HG02610 (cell line): ENCODE data around the gene LRCH4.
"Not testable (repeated sequence)": the region's sequence is repeated elsewhere in the genome, so short reads cannot be mapped to it uniquely, and the experiment has no call there.

Experiments used
- ATAC-seq: cut with Tn5 transposase; IDR thresholded peaks from one replicate; pipeline ENCODE4 v1.9.1; 2021; ENCODE audit warnings: mild to moderate bottlenecking, moderate library complexity; ENCODE audit not compliant: unreplicated experiment

LRCH4 gene

GRCh38 chr7:100568176-100568895 is 17.6 kb downstream of the LRCH4 start:
- ATAC-seq = no peak

GRCh38 chr7:100567751-100568175 is 18.2 kb downstream of the LRCH4 start:
- no peak for ATAC-seq

DNA sequence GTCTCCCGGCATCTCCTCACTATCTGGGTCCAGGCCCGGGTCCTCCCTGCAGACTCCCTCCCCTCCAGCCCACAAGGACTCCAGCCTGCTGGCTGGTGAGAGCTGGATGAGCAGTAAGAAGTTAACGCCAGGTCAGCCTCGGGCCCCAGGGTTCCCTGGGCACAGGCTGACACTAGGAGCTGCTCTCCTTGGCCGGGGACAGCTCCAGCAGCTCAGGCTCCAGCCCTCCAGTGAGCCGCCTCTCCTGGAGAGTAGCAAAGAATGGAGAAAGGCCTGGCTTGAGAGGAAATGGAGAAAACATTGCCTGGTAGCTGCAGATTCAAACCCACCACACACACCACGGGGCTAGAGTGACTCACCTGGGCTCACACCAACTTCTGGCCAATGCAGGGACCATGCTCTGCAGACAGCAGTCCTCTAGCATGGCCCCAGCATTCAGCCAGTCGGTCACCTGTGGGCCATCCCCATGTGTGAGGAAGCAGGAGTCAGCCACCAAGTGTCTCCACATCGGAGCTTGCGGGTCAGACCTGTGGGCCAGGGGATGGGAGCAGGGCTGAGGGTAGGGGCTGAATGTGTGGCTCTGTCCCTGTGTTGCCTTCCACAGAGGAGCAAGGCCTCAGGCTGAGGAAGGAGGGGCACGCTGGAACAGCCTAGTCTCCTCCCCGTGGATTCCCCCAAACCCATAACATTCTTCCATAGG is 18.7 kb downstream of the LRCH4 start:
- ATAC-seq = no peak

GRCh38 chr7:100566018-100566531 is 19.9 kb downstream of the LRCH4 start:
- ATAC-seq = no peak

GRCh38 chr7:100565133-100565571 is 20.8 kb downstream of the LRCH4 start:
- no peak for ATAC-seq

GRCh38 chr7:100564405-100564804 is 21.5 kb downstream of the LRCH4 start:
- ATAC-seq = not testable (repeated sequence)

GRCh38 chr7:100563809-100564400 is 22.0 kb downstream of the LRCH4 start:
- ATAC-seq = peak; percentile 40

GRCh38 chr7:100563100-100563564 is 22.8 kb downstream of the LRCH4 start:
- no peak for ATAC-seq

DNA sequence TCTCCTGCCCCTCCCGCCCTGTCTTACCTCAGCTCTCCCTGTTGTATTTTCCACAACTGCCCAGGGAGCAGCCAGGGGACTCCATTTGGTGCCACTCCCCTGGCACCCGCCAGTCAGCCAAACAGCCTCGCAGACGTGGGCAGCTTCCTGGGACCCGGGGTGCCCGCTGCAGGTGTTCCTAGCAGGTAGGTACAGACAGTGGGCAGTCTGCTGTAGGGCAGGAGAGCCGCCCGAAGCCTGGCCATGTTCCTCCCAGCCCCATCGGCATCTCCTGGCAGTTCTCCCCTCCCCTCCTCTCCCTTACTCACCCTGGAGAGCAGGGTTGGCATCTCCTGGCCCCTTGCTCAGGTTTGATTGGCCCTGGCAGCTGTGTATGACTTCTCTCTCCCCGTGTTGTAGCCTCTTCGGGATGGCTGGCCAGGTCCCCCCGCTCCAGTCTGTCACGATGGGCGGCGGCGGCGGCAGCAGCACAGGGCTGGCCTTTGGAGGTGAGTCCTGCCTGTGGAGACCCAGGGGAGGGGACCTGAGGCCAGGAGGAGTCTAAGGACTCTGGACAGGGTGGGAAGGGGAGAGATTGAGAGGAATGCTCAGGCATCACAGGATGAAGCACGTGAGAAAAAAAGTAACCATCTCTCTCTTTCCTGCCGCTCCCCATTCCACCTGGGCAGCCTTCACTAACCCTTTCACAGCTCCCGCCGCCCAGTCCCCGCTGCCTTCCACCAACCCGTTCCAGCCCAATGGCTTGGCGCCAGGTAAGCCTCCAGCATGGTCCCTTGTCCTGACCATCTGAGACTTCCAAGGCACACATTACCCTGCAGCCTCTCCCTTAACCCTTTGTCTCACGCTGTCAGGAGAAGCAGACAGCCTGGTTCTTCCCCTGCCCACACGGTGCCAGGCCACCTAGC is 23.5 kb downstream of the LRCH4 start:
- ATAC-seq = no peak

DNA sequence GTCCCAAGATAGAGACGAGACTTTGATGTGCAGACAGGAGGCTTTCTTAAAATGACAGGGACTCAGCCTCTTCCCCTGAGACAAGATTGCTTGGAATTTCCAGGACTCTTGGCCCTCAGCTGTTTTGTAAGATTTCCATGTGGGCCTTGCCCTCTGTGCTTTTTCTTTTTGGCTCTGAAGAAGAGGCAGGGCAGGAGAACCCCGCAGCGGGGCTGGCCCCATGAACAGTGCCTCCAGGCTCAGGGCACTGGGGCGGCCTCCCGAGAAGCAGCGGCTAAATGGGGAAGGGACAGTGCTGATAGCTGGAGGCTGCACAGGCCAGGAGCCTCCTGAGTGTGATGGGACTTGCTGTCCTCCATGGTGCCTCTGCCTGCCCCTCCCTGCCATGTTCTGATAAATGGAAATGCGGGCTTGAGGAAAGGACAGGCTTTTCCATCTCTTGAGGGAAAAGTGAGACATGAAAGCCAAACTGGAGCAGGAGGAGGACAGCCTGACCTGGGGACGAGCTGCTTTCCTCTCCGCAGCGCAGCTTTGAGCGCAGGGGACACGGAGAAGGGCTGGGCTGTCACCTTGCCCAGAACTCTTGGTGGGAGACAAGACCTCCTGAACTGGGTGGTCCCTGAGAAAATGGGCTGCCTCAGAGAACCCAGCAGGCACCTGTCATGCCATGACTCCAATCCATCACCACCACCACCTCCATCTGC is 24.3 kb downstream of the LRCH4 start:
- ATAC-seq = no peak

- no peak for ATAC-seq
Observed at GRCh38 chr7:100559127-100559526, 26.8 kb downstream of the LRCH4 start.

DNA sequence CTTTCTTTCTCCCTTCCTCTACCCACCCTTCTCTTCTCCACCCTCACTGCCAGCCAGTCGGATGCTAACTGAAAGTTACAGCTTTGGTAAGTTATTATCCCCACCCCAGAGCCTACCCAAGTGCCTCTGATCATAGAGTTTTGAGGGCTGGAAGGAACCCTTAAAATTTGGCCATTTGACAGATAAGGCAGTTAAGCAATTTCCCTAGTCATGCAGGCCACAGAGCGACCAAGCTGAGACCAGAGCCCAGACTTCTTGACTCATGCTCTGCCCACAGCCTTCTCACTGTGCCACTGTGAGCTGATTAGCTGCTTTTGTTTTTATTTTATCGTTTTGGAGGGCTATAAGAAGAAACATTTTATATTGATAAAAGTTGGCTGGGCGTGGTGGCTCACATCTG is 29.4 kb downstream of the LRCH4 start:
- no peak for ATAC-seq

DNA sequence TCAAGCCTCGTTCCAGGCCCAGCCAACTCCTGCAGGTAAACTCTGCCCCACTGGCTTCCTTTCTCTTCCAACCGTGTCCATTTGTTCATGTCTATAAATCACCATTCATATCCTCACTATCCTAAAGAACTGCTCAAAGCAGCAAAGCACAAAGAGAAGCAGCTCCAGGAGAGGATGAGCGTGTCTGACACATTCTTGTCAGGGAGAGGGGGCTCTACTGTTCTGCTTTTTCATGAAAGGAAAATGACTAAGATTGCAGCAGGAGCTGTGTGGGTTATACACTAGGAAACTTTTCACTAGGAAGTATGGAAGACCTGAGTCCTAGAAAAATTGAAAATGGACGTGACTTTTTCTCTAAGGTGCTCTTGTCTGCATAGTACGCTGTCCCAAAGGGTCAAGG is 30.2 kb downstream of the LRCH4 start:
- ATAC-seq = no peak

DNA sequence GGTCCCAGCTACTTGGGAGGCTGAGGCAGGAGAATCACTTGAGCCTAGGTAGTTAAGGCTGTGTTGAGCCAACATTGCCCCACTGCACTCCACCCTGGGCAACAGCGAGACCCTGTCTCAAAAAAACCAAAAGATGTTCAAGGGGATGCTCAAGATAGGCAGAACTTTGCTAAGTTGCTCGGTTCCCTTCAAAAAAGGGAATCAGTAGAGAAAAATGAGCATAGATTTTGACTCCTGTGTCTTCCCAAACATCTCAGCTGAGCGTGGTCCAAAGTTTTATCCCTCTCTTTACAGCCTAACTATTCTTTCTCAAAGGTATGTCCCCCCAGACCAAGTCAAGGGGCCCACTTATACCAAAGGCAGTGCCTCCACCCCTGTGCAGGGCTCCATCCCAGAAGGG is 32.9 kb downstream of the LRCH4 start:
- ATAC-seq = no peak

DNA sequence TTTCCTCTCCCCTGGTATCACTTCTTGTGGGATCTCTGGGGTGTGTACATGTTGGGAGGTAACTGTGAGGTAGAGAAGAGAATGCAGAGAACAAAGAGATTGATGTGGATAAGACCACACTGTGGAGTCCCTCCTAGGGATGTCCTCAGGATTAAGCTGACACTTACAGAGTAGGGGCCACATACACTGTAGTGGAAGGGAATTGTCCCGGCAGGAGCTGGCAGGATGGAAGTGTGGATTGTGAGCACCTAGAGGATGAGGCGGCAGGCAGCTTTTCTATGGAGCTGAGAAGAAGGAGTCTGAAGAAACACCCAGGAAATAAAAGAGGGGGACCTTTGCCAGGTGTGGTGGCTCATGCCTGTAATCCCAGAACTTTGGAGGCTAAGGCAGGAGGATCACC is 33.4 kb downstream of the LRCH4 start:
- ATAC-seq = no peak

GRCh38 chr7:100548446-100548845 is 37.5 kb downstream of the LRCH4 start:
- ATAC-seq = not testable (repeated sequence)

- no peak for ATAC-seq
Observed at GRCh38 chr7:100547872-100548271, 38.1 kb downstream of the LRCH4 start.

DNA sequence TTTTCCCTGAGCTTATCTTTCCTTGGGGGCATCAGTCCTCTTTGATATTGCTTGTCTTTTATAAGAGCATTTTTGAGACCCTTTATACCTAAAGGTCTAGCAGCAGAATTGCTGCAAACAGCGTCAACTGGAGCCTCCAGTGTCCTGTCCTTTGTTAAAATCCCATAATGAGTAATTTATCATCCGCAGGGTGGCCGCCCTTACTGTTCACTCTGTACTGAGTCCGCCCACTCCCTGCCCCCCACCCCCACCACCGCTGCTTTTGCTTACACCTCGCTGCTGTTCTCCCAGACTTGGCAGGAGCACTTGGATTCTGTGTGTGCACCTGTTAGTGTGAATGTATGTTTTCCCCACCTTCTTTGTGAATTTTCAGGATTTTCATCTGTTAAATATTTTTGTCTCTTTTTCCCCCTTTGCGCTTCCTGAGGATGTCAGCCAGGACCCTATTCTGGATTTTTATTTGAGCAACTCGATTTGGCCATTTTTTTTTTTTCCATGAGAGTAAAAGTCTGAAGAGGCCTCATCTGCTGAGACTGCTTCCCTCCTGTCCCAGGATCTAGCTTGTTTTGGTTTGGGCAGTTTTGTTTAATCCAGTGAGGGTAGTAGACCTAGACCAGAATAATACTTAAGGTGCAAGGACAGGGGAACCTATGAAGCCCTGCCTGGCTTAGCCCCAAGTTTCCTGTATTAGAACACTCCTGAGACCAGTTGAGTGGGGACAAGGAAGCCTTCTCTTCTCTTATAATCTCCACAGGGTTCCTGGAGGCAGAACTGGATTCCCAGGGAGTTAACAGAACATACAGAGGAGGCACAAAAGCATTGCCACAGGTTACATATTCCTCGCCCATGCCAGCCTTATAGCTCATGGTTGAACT is 38.8 kb downstream of the LRCH4 start:
- ATAC-seq = no peak
